IMR-90 (cell line): ENCODE results near the gene USP47. TPM values are rescaled to one million over a fixed set of nuclear protein-coding genes. Genes with fewer than 3 reads are reported as not detected.

Source experiments
- ATAC-seq: fragments of 200-7000 bp; cut with Tn5 transposase; 2 replicates; pipeline ENCODE4 v1.9.1; 2020; ENCODE audit warnings: low read depth, mild to moderate bottlenecking, moderate library complexity
- BruUV-seq: library from RNA; stranded (reverse); fragments of 400-500 nt; replicated peaks from 2 replicates; lab custom pipeline; 2021; lab: Mats Ljungman, UMichigan
- CTCF ChIA-PET: fragments of 300-600 bp; formaldehyde crosslinking; extraction: SDS; loops from one replicate; lab custom pipeline; 2021; ENCODE audit warnings: antibody characterized with exemption; lab: Yijun Ruan, JAX
- POLR2A ChIA-PET: fragments of 300-600 bp; sonication (Branson Sonifier 250); formaldehyde crosslinking; loops from one replicate; lab custom pipeline; 2022; ENCODE audit warnings: antibody characterized with exemption; ENCODE audit not compliant: unreplicated experiment; lab: Charles Lee
- DNase-seq: peaks from one replicate; pipeline ENCODE4 v3.0.0; 2013
- H2AFZ ChIP-seq: replicated peaks from 2 replicates; pipeline ENCODE3; 2013; ENCODE audit warnings: low read length, mild to moderate bottlenecking; ENCODE audit not compliant: poor library complexity
- H2AK5ac ChIP-seq: 2 replicates; pipeline ENCODE4 v1.6.1; 2013; ENCODE audit warnings: low read depth, low read length, inconsistent platforms
- H2AK9ac ChIP-seq: replicated peaks from 2 replicates; pipeline ENCODE3; 2013; ENCODE audit warnings: mild to moderate bottlenecking, low read depth, low read length, moderate library complexity; ENCODE audit not compliant: poor library complexity
- H2BK120ac ChIP-seq: 2 replicates; pipeline ENCODE4 v1.6.1; 2013; ENCODE audit warnings: low read depth, low read length, inconsistent platforms
- H2BK15ac ChIP-seq: 3 replicates; pipeline ENCODE4 v1.6.1; 2013; ENCODE audit warnings: low read depth, low read length, inconsistent platforms
- H2BK20ac ChIP-seq: 2 replicates; pipeline ENCODE4 v1.6.1; 2013; ENCODE audit warnings: low read depth, mild to moderate bottlenecking, inconsistent platforms, low read length, moderate library complexity
- H2BK5ac ChIP-seq: 2 replicates; pipeline ENCODE4 v1.6.1; 2013; ENCODE audit warnings: mild to moderate bottlenecking, low read depth, low read length, inconsistent platforms; ENCODE audit not compliant: poor library complexity, severe bottlenecking
- H3K14ac ChIP-seq: replicated peaks from 2 replicates; pipeline ENCODE4 v1.6.1; 2013; ENCODE audit warnings: low read depth, low read length, inconsistent platforms
- H3K18ac ChIP-seq: 2 replicates; pipeline ENCODE4 v1.6.1; 2013; ENCODE audit warnings: low read depth, low read length, control low read depth
- H3K23ac ChIP-seq: 2 replicates; pipeline ENCODE4 v1.6.1; 2013; ENCODE audit warnings: low read depth, low read length, inconsistent platforms
- H3K27ac ChIP-seq: 2 replicates; pipeline ENCODE4 v1.5.1; 2013; ENCODE audit warnings: mild to moderate bottlenecking, control low read depth, low read length; ENCODE audit not compliant: insufficient read depth
- H3K27me3 ChIP-seq: 2 replicates; pipeline ENCODE4 v1.6.1; 2013; ENCODE audit warnings: low read length; ENCODE audit not compliant: control insufficient read depth, insufficient read depth
- H3K36me3 ChIP-seq: 2 replicates; pipeline ENCODE4 v1.6.1; 2013; ENCODE audit warnings: low read length, mixed read lengths; ENCODE audit not compliant: control insufficient read depth, insufficient read depth
- H3K4ac ChIP-seq: 2 replicates; pipeline ENCODE4 v1.6.1; 2013; ENCODE audit warnings: low read depth, low read length, inconsistent platforms
- H3K4me1 ChIP-seq: 2 replicates; pipeline ENCODE4 v1.6.1; 2013; ENCODE audit warnings: low read length, mixed read lengths; ENCODE audit not compliant: control insufficient read depth, insufficient read depth
- H3K4me2 ChIP-seq: 2 replicates; pipeline ENCODE4 v1.6.1; 2013; ENCODE audit warnings: low read depth, mild to moderate bottlenecking, control low read depth, low read length, moderate library complexity
- H3K4me3 ChIP-seq: 2 replicates; pipeline ENCODE4 v1.5.1; 2013; ENCODE audit warnings: low read depth, mild to moderate bottlenecking, control low read depth, low read length, moderate library complexity; ENCODE audit not compliant: insufficient read depth
- H3K56ac ChIP-seq: 2 replicates; pipeline ENCODE4 v1.6.1; 2013; ENCODE audit warnings: low read length, inconsistent platforms; ENCODE audit not compliant: insufficient read depth; ENCODE audit errors: extremely low read depth
- H3K79me1 ChIP-seq, 2 experiments: 2 replicates each; pipeline ENCODE4 v1.6.1; 2013; ENCODE audit warnings: low read length in 2 of 2, inconsistent platforms in 1 of 2, low read depth in 1 of 2
- H3K9ac ChIP-seq: 2 replicates; pipeline ENCODE4 v1.6.1; 2013; ENCODE audit warnings: low read depth, low read length, control low read depth
- H3K9me1 ChIP-seq: 2 replicates; pipeline ENCODE4 v1.6.1; 2013; ENCODE audit warnings: low read length, inconsistent platforms; ENCODE audit not compliant: insufficient read depth
- H3K9me3 ChIP-seq: 2 replicates; pipeline ENCODE4 v1.6.1; 2013; ENCODE audit warnings: low read length; ENCODE audit not compliant: control insufficient read depth, insufficient read depth
- H4K20me1 ChIP-seq: 2 replicates; pipeline ENCODE4 v1.6.1; 2013; ENCODE audit warnings: low read length, inconsistent platforms; ENCODE audit not compliant: insufficient read depth
- H4K5ac ChIP-seq: 2 replicates; pipeline ENCODE4 v1.6.1; 2013; ENCODE audit warnings: mild to moderate bottlenecking, low read depth, low read length, control low read depth
- H4K8ac ChIP-seq, 2 experiments: 2 replicates each; pipeline ENCODE4 v1.6.1; 2013; ENCODE audit warnings: low read depth in 2 of 2, low read length in 2 of 2, control low read depth in 1 of 2, inconsistent platforms in 1 of 2
- H4K91ac ChIP-seq: 2 replicates; pipeline ENCODE4 v1.6.1; 2013; ENCODE audit warnings: low read depth, low read length, inconsistent platforms; ENCODE audit not compliant: insufficient read depth
- CHD1 ChIP-seq: IDR thresholded peaks from 2 replicates; pipeline ENCODE4 v1.6.1; 2012; ENCODE audit warnings: low read depth, low read length, improper control_type of control experiment
- MAFK ChIP-seq: IDR thresholded peaks from 2 replicates; pipeline ENCODE4 v1.6.1; 2012; ENCODE audit warnings: low read depth, low read length, improper control_type of control experiment
- NFE2L2 ChIP-seq: fragments of 150-350 bp; IDR thresholded peaks from 2 replicates; pipeline ENCODE4 v1.6.1; 2016; ENCODE audit warnings: low read depth, mild to moderate bottlenecking, low read length
- RAD21 ChIP-seq: IDR thresholded peaks from 2 replicates; pipeline ENCODE4 v1.6.1; 2012; ENCODE audit warnings: low read length, improper control_type of control experiment
- SMC3 ChIP-seq: fragments of 150-350 bp; IDR thresholded peaks from 2 replicates; pipeline ENCODE4 v1.6.1; 2016; ENCODE audit warnings: low read depth, mild to moderate bottlenecking, antibody characterized with exemption, low read length, moderate library complexity
- WGBS, 2 experiments: methylation state at CpG; one replicate each; pipeline versions ENCODE4 v1.1.5 to v1.1.7; 2013; ENCODE audit warnings: missing lambda C conversion rate in 2 of 2; ENCODE audit not compliant: insufficient read length in 1 of 2; ENCODE audit errors: extremely low coverage in 2 of 2; 5-methylcytosine and 5-hydroxymethylcytosine counted together
- dilution Hi-C: fragments of 300-500 bp; cut with HindIII; formaldehyde crosslinking; loops from one replicate; pipeline ENCODE4 v1.14.3; 2018; ENCODE audit warnings: low sequenced_read_pairs; ENCODE audit not compliant: unreplicated experiment
- in situ Hi-C: fragments of 300-500 bp; cut with MboI; formaldehyde crosslinking; loops from 3 replicates; pipeline ENCODE4 v1.14.3; 2019; ENCODE audit warnings: low sequenced_read_pairs, inconsistent platforms, mixed read lengths
- intact Hi-C: fragments of 100-400 bp; cut with micrococcal nuclease; formaldehyde crosslinking; loops from 2 replicates; pipeline ENCODE4 v1.10.0; 2022
- polyA plus RNA-seq, 3 experiments: library from polyadenylated mRNA; depleted of rRNA; stranded (reverse); fragments of >200 nt; gene quantifications; 2 replicates each; pipeline ENCODE4 v1.2.3, GENCODE V29; 2012; ENCODE audit warnings: low replicate concordance in 1 of 3
- total RNA-seq: library from RNA; depleted of rRNA; stranded (reverse); fragments of >200 nt; gene quantifications from 2 replicates; pipeline ENCODE4 v1.2.3, GENCODE V29; 2012
- TF ChIP-seq, protein P1 (sequence below): fragments of 150-350 bp; IDR thresholded peaks from 2 replicates; pipeline ENCODE4 v1.6.1; 2016; ENCODE audit warnings: low read depth, mild to moderate bottlenecking, low read length, moderate library complexity, borderline replicate concordance

USP47 gene
- total and polyA plus RNA-seq, 2 of the 4 experiments (the other 2 are of a cell fraction), result 15.0 to 110 TPM

DNA sequence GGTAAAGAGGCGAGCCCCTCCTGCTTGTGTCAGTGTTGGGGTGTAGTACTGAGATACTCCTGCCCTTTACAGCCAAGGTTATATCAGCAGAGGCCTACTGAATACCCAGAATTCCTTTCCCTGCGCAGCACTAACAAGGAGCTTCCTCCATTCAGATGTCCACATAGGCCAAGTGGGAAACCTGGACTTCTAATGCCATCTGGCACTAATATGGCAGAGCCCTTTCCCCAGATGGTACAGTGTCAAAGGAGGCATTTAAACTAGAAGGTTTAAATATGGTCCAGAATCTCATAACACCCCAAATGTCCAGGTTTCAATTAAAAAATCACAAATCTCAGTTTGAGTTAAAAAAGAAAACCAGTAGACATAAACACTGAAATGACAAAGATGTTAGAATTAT is 68.8 kb downstream of the USP47 start:
- Histone ChIP-seq H4K91ac (peak overlapping the region; percentile 98), H4K8ac (peak overlapping the region; percentile 90), H3K18ac (peak overlapping the region; percentile 92), H2BK20ac (peak overlapping the region; percentile 95), H3K4ac (peak overlapping the region; percentile 97), H2BK15ac (peak overlapping the region; percentile 85), H3K9ac (peak overlapping the region; percentile 27; the same call in 1 of the 2 replicates), H2AK5ac (peak overlapping the region; percentile 92), H3K36me3 (peaks cover 13% of the 10 kb centered on the region), H3K79me1 (peaks cover 8 to 20% of the 10 kb centered on the region in 2 experiments; a peak in 3 of 4 replicates), H3K4me3 (no peak overlapping the region), H2AK9ac (no peak overlapping the region), H4K20me1 (no peaks in the 10 kb centered on the region), H3K27me3 (no peaks in the 10 kb centered on the region), H2BK5ac (peak overlapping the region; percentile 90), H3K4me2 (no peak overlapping the region), H3K27ac (peak overlapping the region; percentile 98), H3K14ac (peak overlapping the region; percentile 96), H3K56ac (peak overlapping the region; percentile 89), H3K9me3 (no peaks in the 10 kb centered on the region), H2BK120ac (peak overlapping the region; percentile 96), H2AFZ (no peak overlapping the region), H4K5ac (peak overlapping the region; percentile 92), H3K23ac (peak overlapping the region; percentile 69), H3K9me1 (peaks cover 9% of the 10 kb centered on the region), H3K4me1 (peaks cover 7% of the 10 kb centered on the region)
- CTCF ChIA-PET, result no interaction called here
- BruUV-seq, result no TSS peak
- POLR2A ChIA-PET, result no interaction called here
- in situ Hi-C loops, result no loop called here
- TF ChIP-seq MAFK (no peak), RAD21 (no peak), NFE2L2 (no peak), SMC3 (no peak), CHD1 (no peak)
- TF ChIP-seq, protein P1, sequence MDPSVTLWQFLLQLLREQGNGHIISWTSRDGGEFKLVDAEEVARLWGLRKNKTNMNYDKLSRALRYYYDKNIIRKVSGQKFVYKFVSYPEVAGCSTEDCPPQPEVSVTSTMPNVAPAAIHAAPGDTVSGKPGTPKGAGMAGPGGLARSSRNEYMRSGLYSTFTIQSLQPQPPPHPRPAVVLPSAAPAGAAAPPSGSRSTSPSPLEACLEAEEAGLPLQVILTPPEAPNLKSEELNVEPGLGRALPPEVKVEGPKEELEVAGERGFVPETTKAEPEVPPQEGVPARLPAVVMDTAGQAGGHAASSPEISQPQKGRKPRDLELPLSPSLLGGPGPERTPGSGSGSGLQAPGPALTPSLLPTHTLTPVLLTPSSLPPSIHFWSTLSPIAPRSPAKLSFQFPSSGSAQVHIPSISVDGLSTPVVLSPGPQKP, result no peak
- intact Hi-C loops, result no loop called here
- no CpG with 5 or more reads among the region's 2 CpGs for WGBS, 2 experiments
- dilution Hi-C loops, result no loop called here
- ATAC-seq (peak; percentile 42; the same call in 1 of the 2 replicates), DNase-seq (no peak)
